Measurements from ENCODE around the gene HTR3C.

The HTR3C gene

GRCh38 chr3:184045995-184046394 lies 6.9 kb upstream of the HTR3C start:
- Histone ChIP-seq H3K27ac (ENCODE audit: poor library complexity, severe bottlenecking) (no peak overlapping the region), H3K9me3 (ENCODE audit: severe bottlenecking) (no peaks in the 10 kb centered on the region), H3K4me3 (ENCODE audit: severe bottlenecking) (no peak overlapping the region), H3K27me3 (ENCODE audit: insufficient read depth, poor library complexity, severe bottlenecking) (no peaks in the 10 kb centered on the region), H3K4me1 (ENCODE audit: insufficient read depth, poor library complexity, severe bottlenecking) (no peaks in the 10 kb centered on the region), H3K36me3 (ENCODE audit: low read depth) (no peaks in the 10 kb centered on the region)
- no peak for TF ChIP-seq CTCF (IDR thresholded peaks at IDR 0.05; ENCODE audit: poor library complexity, severe bottlenecking)
- DNase-seq (ENCODE audit: low spot score) (no peak), ATAC-seq (ENCODE audit: low read depth) (no peak)

- DNase-seq (ENCODE audit: low spot score) (no peak), ATAC-seq (ENCODE audit: low read depth) (no peak)
- no peaks in the 10 kb centered on the region for H3K27me3 ChIP-seq (ENCODE audit: insufficient read depth, poor library complexity, severe bottlenecking)
- no peaks in the 10 kb centered on the region for H3K36me3 ChIP-seq (ENCODE audit: low read depth)
- H3K27ac ChIP-seq (ENCODE audit: poor library complexity, severe bottlenecking): no peak overlapping the region
- TF ChIP-seq CTCF (IDR thresholded peaks at IDR 0.05; ENCODE audit: poor library complexity, severe bottlenecking): no peak
- no peak overlapping the region for H3K4me3 ChIP-seq (ENCODE audit: severe bottlenecking)
- H3K4me1 ChIP-seq (ENCODE audit: insufficient read depth, poor library complexity, severe bottlenecking): no peaks in the 10 kb centered on the region
- no peaks in the 10 kb centered on the region for H3K9me3 ChIP-seq (ENCODE audit: severe bottlenecking)
These were observed 2.5 kb upstream of the HTR3C start for GRCh38 chr3:184050217-184050847.

- no peak overlapping the region for H3K4me3 ChIP-seq (ENCODE audit: severe bottlenecking)
- H3K4me1 ChIP-seq (ENCODE audit: insufficient read depth, poor library complexity, severe bottlenecking): no peaks in the 10 kb centered on the region
- no peaks in the 10 kb centered on the region for H3K27me3 ChIP-seq (ENCODE audit: insufficient read depth, poor library complexity, severe bottlenecking)
- no peak for TF ChIP-seq CTCF (IDR thresholded peaks at IDR 0.05; ENCODE audit: poor library complexity, severe bottlenecking)
- no peak for ATAC-seq (ENCODE audit: low read depth)
- no peak for DNase-seq (ENCODE audit: low spot score)
- no peak overlapping the region for H3K27ac ChIP-seq (ENCODE audit: poor library complexity, severe bottlenecking)
- no peaks in the 10 kb centered on the region for H3K36me3 ChIP-seq (ENCODE audit: low read depth)
- no peaks in the 10 kb centered on the region for H3K9me3 ChIP-seq (ENCODE audit: severe bottlenecking)
These were observed 5.2 kb downstream of the HTR3C start for GRCh38 chr3:184058029-184058428.

GRCh38 chr3:184059424-184059823 lies 6.6 kb downstream of the HTR3C start:
- Histone ChIP-seq H3K27ac (ENCODE audit: poor library complexity, severe bottlenecking) (no peak overlapping the region), H3K27me3 (ENCODE audit: insufficient read depth, poor library complexity, severe bottlenecking) (no peaks in the 10 kb centered on the region), H3K4me1 (ENCODE audit: insufficient read depth, poor library complexity, severe bottlenecking) (no peaks in the 10 kb centered on the region), H3K9me3 (ENCODE audit: severe bottlenecking) (no peaks in the 10 kb centered on the region), H3K36me3 (ENCODE audit: low read depth) (no peaks in the 10 kb centered on the region), H3K4me3 (ENCODE audit: severe bottlenecking) (no peak overlapping the region)
- TF ChIP-seq CTCF (IDR thresholded peaks at IDR 0.05; ENCODE audit: poor library complexity, severe bottlenecking): no peak
- DNase-seq (ENCODE audit: low spot score): no peak
- ATAC-seq (ENCODE audit: low read depth): no peak

DNA sequence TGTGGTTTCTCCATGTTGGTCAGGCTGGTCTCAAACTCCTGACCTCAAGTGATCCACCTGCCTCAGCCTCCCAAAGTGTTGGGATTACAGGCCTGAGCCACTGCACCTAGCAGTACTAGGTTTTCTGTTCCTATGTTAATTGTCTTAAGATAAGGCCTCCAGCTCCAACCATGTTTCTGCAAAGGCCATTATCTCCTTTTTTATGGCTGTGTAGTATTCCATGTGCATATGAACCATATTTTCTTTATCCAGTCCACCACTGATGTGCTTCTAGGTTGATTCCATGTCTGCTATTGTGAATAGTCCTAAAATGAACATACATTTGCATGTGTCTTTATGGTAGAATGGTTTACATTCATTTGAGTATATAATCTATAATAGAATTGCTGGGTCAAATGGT lies 9.8 kb downstream of the HTR3C start:
- Histone ChIP-seq H3K9me3 (ENCODE audit: severe bottlenecking) (no peaks in the 10 kb centered on the region), H3K36me3 (ENCODE audit: low read depth) (no peaks in the 10 kb centered on the region), H3K27me3 (ENCODE audit: insufficient read depth, poor library complexity, severe bottlenecking) (no peaks in the 10 kb centered on the region), H3K4me3 (ENCODE audit: severe bottlenecking) (no peak overlapping the region), H3K27ac (ENCODE audit: poor library complexity, severe bottlenecking) (no peak overlapping the region), H3K4me1 (ENCODE audit: insufficient read depth, poor library complexity, severe bottlenecking) (no peaks in the 10 kb centered on the region)
- no peak for TF ChIP-seq CTCF (IDR thresholded peaks at IDR 0.05; ENCODE audit: poor library complexity, severe bottlenecking)
- DNase-seq (ENCODE audit: low spot score): no peak
- ATAC-seq (ENCODE audit: low read depth): no peak

All from RWPE2 (cell line).